DND-41 (cell line): ENCODE results near the gene SAMD4A.

Experiments
- ATAC-seq: fragments of 200-7000 bp; cut with Tn5 transposase; 3 replicates; pipeline ENCODE4 v1.9.1; 2021; ENCODE audit warnings: low read depth; ENCODE audit not compliant: insufficient read depth
- DNase-seq: peaks from one replicate; pipeline ENCODE4 v3.0.0-alpha.2; 2020
- H2AFZ ChIP-seq: 2 replicates; pipeline ENCODE4 v1.6.0; 2012; ENCODE audit warnings: low read depth, low read length
- H3K27ac ChIP-seq: 2 replicates; pipeline ENCODE4 v1.5.1; 2012; ENCODE audit warnings: low read length, inconsistent platforms
- H3K27me3 ChIP-seq: fragments of 200-600 bp; sonication (generic); 2 replicates; pipeline ENCODE4 v1.6.0; 2012; ENCODE audit warnings: low read length, mild to moderate bottlenecking, inconsistent platforms; ENCODE audit not compliant: insufficient read depth, poor library complexity
- H3K36me3 ChIP-seq: 2 replicates; pipeline ENCODE4 v1.5.1; 2012; ENCODE audit warnings: low read length, inconsistent platforms; ENCODE audit not compliant: insufficient read depth
- H3K4me1 ChIP-seq: 2 replicates; pipeline ENCODE4 v1.5.1; 2012; ENCODE audit warnings: mild to moderate bottlenecking, low read length; ENCODE audit not compliant: insufficient read depth
- H3K4me2 ChIP-seq: 2 replicates; pipeline ENCODE4 v1.6.0; 2012; ENCODE audit warnings: mild to moderate bottlenecking, moderate library complexity, low read length, inconsistent platforms; ENCODE audit not compliant: insufficient read depth
- H3K4me3 ChIP-seq, 2 experiments: fragments of 200-600 bp in 1 of 2; shearing (Covaris generic) in 1 of 2; 2 replicates each; pipeline ENCODE4 v1.5.1; 2012 to 2016; ENCODE audit warnings: inconsistent platforms in 2 of 2, low read length in 2 of 2, mild to moderate bottlenecking in 2 of 2, low read depth in 1 of 2, moderate library complexity in 1 of 2
- H3K79me2 ChIP-seq: 2 replicates; pipeline ENCODE4 v1.6.0; 2012; ENCODE audit warnings: low read length, inconsistent platforms; ENCODE audit not compliant: insufficient read depth
- H3K9ac ChIP-seq: 2 replicates; pipeline ENCODE4 v1.6.0; 2012; ENCODE audit warnings: low read depth, mild to moderate bottlenecking, inconsistent platforms, low read length, moderate library complexity
- H3K9me3 ChIP-seq: 2 replicates; pipeline ENCODE4 v1.5.1; 2012; ENCODE audit warnings: low read length, moderate library complexity, mild to moderate bottlenecking, inconsistent platforms; ENCODE audit not compliant: insufficient read depth, severe bottlenecking
- H4K20me1 ChIP-seq: 2 replicates; pipeline ENCODE4 v1.6.0; 2012; ENCODE audit warnings: low read length; ENCODE audit not compliant: insufficient read depth
- CTCF ChIP-seq: IDR thresholded peaks from 2 replicates; pipeline ENCODE4 v1.5.1; 2012; ENCODE audit warnings: borderline replicate concordance, low read length, moderate library complexity, mild to moderate bottlenecking; ENCODE audit not compliant: poor library complexity, severe bottlenecking; ENCODE audit errors: extremely low read depth
- EZH2 ChIP-seq: IDR thresholded peaks from 3 replicates; pipeline ENCODE4 v1.6.1; 2012; ENCODE audit warnings: borderline replicate concordance, low read depth, mild to moderate bottlenecking, moderate library complexity, low read length, inconsistent platforms; ENCODE audit not compliant: severe bottlenecking

The SAMD4A gene

GRCh38 chr14:54580933-54581332 lies 14.0 kb downstream of the SAMD4A start:
- H3K27me3 ChIP-seq = peaks cover 21% of the 10 kb centered on the region
- no peak overlapping the region for H3K4me2 ChIP-seq
- no peaks in the 10 kb centered on the region for H3K9me3 ChIP-seq
- no peak overlapping the region for H3K9ac ChIP-seq
- H3K4me1 ChIP-seq = no peaks in the 10 kb centered on the region
- no peak for DNase-seq
- no peak overlapping the region for H3K4me3 ChIP-seq
- no peaks in the 10 kb centered on the region for H3K36me3 ChIP-seq
- H2AFZ ChIP-seq = no peak overlapping the region
- H3K79me2 ChIP-seq = no peaks in the 10 kb centered on the region
- H4K20me1 ChIP-seq = no peaks in the 10 kb centered on the region
- ATAC-seq = no peak
- no peak for TF ChIP-seq EZH2
- TF ChIP-seq CTCF = no peak
- no peak overlapping the region for H3K27ac ChIP-seq

GRCh38 chr14:54582334-54582733 lies 15.4 kb downstream of the SAMD4A start:
- no peaks in the 10 kb centered on the region for H3K36me3 ChIP-seq
- no peak overlapping the region for H3K4me2 ChIP-seq
- no peak overlapping the region for H3K4me3 ChIP-seq
- no peak for ATAC-seq
- no peaks in the 10 kb centered on the region for H3K9me3 ChIP-seq
- H2AFZ ChIP-seq = no peak overlapping the region
- no peak for TF ChIP-seq CTCF
- TF ChIP-seq EZH2 = no peak
- no peak overlapping the region for H3K9ac ChIP-seq
- H3K4me1 ChIP-seq = no peaks in the 10 kb centered on the region
- peaks cover 15% of the 10 kb centered on the region for H3K27me3 ChIP-seq
- no peak overlapping the region for H3K27ac ChIP-seq
- DNase-seq = no peak
- H3K79me2 ChIP-seq = no peaks in the 10 kb centered on the region
- no peaks in the 10 kb centered on the region for H4K20me1 ChIP-seq

GRCh38 chr14:54584097-54584496 lies 17.2 kb downstream of the SAMD4A start:
- Histone ChIP-seq H2AFZ (no peak overlapping the region), H3K4me3 (no peak overlapping the region), H3K27me3 (peaks cover 15% of the 10 kb centered on the region), H3K36me3 (no peaks in the 10 kb centered on the region), H3K79me2 (no peaks in the 10 kb centered on the region), H3K27ac (no peak overlapping the region), H3K9me3 (no peaks in the 10 kb centered on the region), H3K4me1 (no peaks in the 10 kb centered on the region), H4K20me1 (no peaks in the 10 kb centered on the region), H3K9ac (no peak overlapping the region), H3K4me2 (no peak overlapping the region)
- no peak for ATAC-seq
- DNase-seq = no peak
- TF ChIP-seq EZH2 = no peak
- TF ChIP-seq CTCF = no peak

- no peaks in the 10 kb centered on the region for H3K79me2 ChIP-seq
- H3K27ac ChIP-seq = no peak overlapping the region
- H3K4me3 ChIP-seq = no peak overlapping the region
- ATAC-seq (no peak), DNase-seq (no peak)
- H2AFZ ChIP-seq = no peak overlapping the region
- H3K9me3 ChIP-seq = no peaks in the 10 kb centered on the region
- TF ChIP-seq EZH2 (no peak), CTCF (no peak)
- no peak overlapping the region for H3K9ac ChIP-seq
- H3K27me3 ChIP-seq = peaks cover 15% of the 10 kb centered on the region
- H3K4me2 ChIP-seq = no peak overlapping the region
- H3K36me3 ChIP-seq = no peaks in the 10 kb centered on the region
- H4K20me1 ChIP-seq = no peaks in the 10 kb centered on the region
- no peaks in the 10 kb centered on the region for H3K4me1 ChIP-seq
Observed at GRCh38 chr14:54585214-54585613, 18.3 kb downstream of the SAMD4A start.
